Endothelial cell of umbilical vein (primary cell): ENCODE results near the gene MRGPRF. TPM values are rescaled to one million over a fixed set of nuclear protein-coding genes. Genes with fewer than 3 reads are reported as not detected.

Experiments used
- BruUV-seq: library from RNA; stranded (reverse); fragments of 400-500 nt; replicated peaks from 2 replicates; lab custom pipeline; 2021; lab: Mats Ljungman, UMichigan
- CTCF ChIA-PET: fragments of 300-600, 350-600 bp; sonication (Branson Sonifier 250); formaldehyde crosslinking; loops from one replicate; lab custom pipeline; 2021; ENCODE audit warnings: antibody characterized with exemption, inconsistent platforms; lab: Charles Lee
- POLR2A ChIA-PET: fragments of 300-600, 350-600 bp; sonication (Branson Sonifier 250); formaldehyde crosslinking; loops from one replicate; lab custom pipeline; 2021; ENCODE audit warnings: antibody characterized with exemption, inconsistent platforms; lab: Charles Lee
- DNase-seq: peaks from one replicate; pipeline ENCODE4 v3.0.0-alpha.2; 2011; ENCODE audit warnings: low read depth, low spot score
- FAIRE-seq: peaks from 2 replicates; lab custom pipeline; 2011; peaks lifted over from hg19 to GRCh38; lab: Jason Lieb, UNC
- H2AFZ ChIP-seq: 2 replicates; pipeline ENCODE4 v1.6.0; 2012; ENCODE audit warnings: low read depth, low read length, control low read depth, inconsistent platforms
- H3K27ac ChIP-seq: 2 replicates; pipeline ENCODE4 v1.5.1; 2011; ENCODE audit warnings: low read depth, mild to moderate bottlenecking, control low read depth, low read length, moderate library complexity; ENCODE audit not compliant: insufficient read depth
- H3K27me3 ChIP-seq, 2 experiments: 2 replicates each; pipeline versions ENCODE4 v1.6.0 to v1.6.1; 2011; ENCODE audit warnings: low read length in 2 of 2, mixed read lengths in 1 of 2; ENCODE audit not compliant: control insufficient read depth in 2 of 2, insufficient read depth in 2 of 2
- H3K36me3 ChIP-seq, 2 experiments: 2 replicates in 1 of 2; 3 replicates in 1 of 2; pipeline ENCODE4 v1.5.1; 2011; ENCODE audit warnings: low read length in 2 of 2, mild to moderate bottlenecking in 1 of 2, moderate library complexity in 1 of 2; ENCODE audit not compliant: control insufficient read depth in 2 of 2, insufficient read depth in 2 of 2; ENCODE audit errors: extremely low read depth in 1 of 2
- H3K4me1 ChIP-seq: 3 replicates; pipeline ENCODE4 v1.5.1; 2011; ENCODE audit warnings: mild to moderate bottlenecking, low read length; ENCODE audit not compliant: control insufficient read depth, insufficient read depth; ENCODE audit errors: extremely low read depth
- H3K4me2 ChIP-seq: 2 replicates; pipeline ENCODE4 v1.6.1; 2011; ENCODE audit warnings: low read length, control low read depth, mixed read lengths; ENCODE audit not compliant: insufficient read depth
- H3K4me3 ChIP-seq, 3 experiments: fragments of 200-600 bp in 1 of 3; sonication (generic), shearing (Covaris generic) in 1 of 3; replicated peaks in 1 of 3; 2 replicates each; pipeline ENCODE4 v1.5.1; 2011 to 2016; ENCODE audit warnings: control low read depth in 3 of 3, low read length in 3 of 3, mild to moderate bottlenecking in 2 of 3, inconsistent platforms in 1 of 3, low read depth in 1 of 3, moderate library complexity in 1 of 3; ENCODE audit not compliant: insufficient read depth in 1 of 3
- H3K79me2 ChIP-seq: 2 replicates; pipeline ENCODE4 v1.6.0; 2012; ENCODE audit warnings: low read length, inconsistent platforms; ENCODE audit not compliant: control insufficient read depth, insufficient read depth
- H3K9ac ChIP-seq: replicated peaks from 2 replicates; pipeline ENCODE3; 2011; ENCODE audit warnings: low read length, control low read depth; ENCODE audit not compliant: insufficient read depth; ENCODE audit errors: extremely low read depth
- H3K9me1 ChIP-seq: replicated peaks from 3 replicates; pipeline ENCODE4 v1.6.0; 2011; ENCODE audit warnings: mild to moderate bottlenecking, low read length; ENCODE audit not compliant: control insufficient read depth, insufficient read depth; ENCODE audit errors: extremely low read depth
- H3K9me3 ChIP-seq: replicated peaks from 2 replicates; pipeline ENCODE4 v1.5.1; 2012; ENCODE audit warnings: low read length, inconsistent platforms; ENCODE audit not compliant: control insufficient read depth, insufficient read depth
- H4K20me1 ChIP-seq: replicated peaks from 2 replicates; pipeline ENCODE3; 2011; ENCODE audit warnings: mild to moderate bottlenecking, low read length; ENCODE audit not compliant: control insufficient read depth, insufficient read depth; ENCODE audit errors: extremely low read depth
- EZH2 ChIP-seq: IDR thresholded peaks from 2 replicates; pipeline ENCODE4 v1.6.1; 2012; ENCODE audit warnings: borderline replicate concordance, low read depth, mild to moderate bottlenecking, moderate library complexity, low read length, inconsistent platforms; ENCODE audit not compliant: severe bottlenecking
- FOS ChIP-seq: IDR thresholded peaks from 2 replicates; pipeline ENCODE4 v1.6.1; 2011; ENCODE audit warnings: mild to moderate bottlenecking, low read length, moderate library complexity, borderline replicate concordance; ENCODE audit not compliant: insufficient read depth
- GATA2 ChIP-seq: IDR thresholded peaks from 2 replicates; pipeline ENCODE4 v1.7.0; 2011; ENCODE audit warnings: low read depth, mild to moderate bottlenecking, moderate library complexity, mixed read lengths, low read length; ENCODE audit not compliant: insufficient read length, insufficient read depth
- JUN ChIP-seq: IDR thresholded peaks from 2 replicates; pipeline ENCODE4 v1.6.1; 2011; ENCODE audit warnings: borderline replicate concordance, low read depth; ENCODE audit not compliant: insufficient read length, insufficient read depth
- MYC ChIP-seq: IDR thresholded peaks from one replicate; pipeline ENCODE4 v1.6.1; 2011; ENCODE audit warnings: mild to moderate bottlenecking, low read depth, low read length
- POLR2A ChIP-seq: IDR thresholded peaks from 2 replicates; pipeline ENCODE4 v1.6.1; 2012; ENCODE audit warnings: low read depth, mild to moderate bottlenecking, control low read depth, low read length
- POLR2AphosphoS5 ChIP-seq: IDR thresholded peaks from 2 replicates; pipeline ENCODE4 v1.6.1; 2012; ENCODE audit warnings: low read depth, mild to moderate bottlenecking, control low read depth, low read length, moderate library complexity; ENCODE audit not compliant: insufficient read depth
- dilution Hi-C: fragments of 300-500 bp; cut with MboI; formaldehyde crosslinking; loops from one replicate; pipeline ENCODE4 v1.15.0; 2019; ENCODE audit warnings: low sequenced_read_pairs; ENCODE audit not compliant: extremely low pct_ligation_motif_present
- intact Hi-C: fragments of 100-400 bp; cut with micrococcal nuclease; formaldehyde crosslinking; loops from one replicate; pipeline ENCODE4 v1.10.0; 2022
- polyA plus RNA-seq, 4 experiments: library from polyadenylated mRNA; depleted of rRNA in 3 of 4; stranded (reverse) in 3 of 4; unstranded in 1 of 4; fragments of >200 nt; gene quantifications; 2 replicates each; pipeline versions ENCODE4 v1.2.1 to v1.2.3, GENCODE V29; 2011 to 2012; ENCODE audit warnings: missing spikeins in 1 of 4
- total RNA-seq: library from RNA; stranded (reverse); gene quantifications from 2 replicates; pipeline ENCODE4 v1.2.3, GENCODE V29; 2021
- TF ChIP-seq, protein P1 (sequence below): IDR thresholded peaks from 2 replicates; pipeline ENCODE4 v1.6.1; 2011; ENCODE audit not compliant: insufficient read depth, insufficient read length
- TF ChIP-seq, protein P2 (sequence below), 2 donors: IDR thresholded peaks; 1 replicate in 1 of 2; 2 replicates in 1 of 2; pipeline ENCODE4 v1.5.1; 2011; ENCODE audit warnings: low read length in 2 of 2, mild to moderate bottlenecking in 2 of 2, moderate library complexity in 2 of 2, control low read depth in 1 of 2, inconsistent platforms in 1 of 2, low read depth in 1 of 2; ENCODE audit not compliant: insufficient read depth in 1 of 2; ENCODE audit errors: extremely low read depth in 1 of 2

MRGPRF gene
- total and polyA plus RNA-seq, 2 donors (not counting 3 experiments of a cell fraction or from before 2014, with no cell fraction given), result not detected

DNA sequence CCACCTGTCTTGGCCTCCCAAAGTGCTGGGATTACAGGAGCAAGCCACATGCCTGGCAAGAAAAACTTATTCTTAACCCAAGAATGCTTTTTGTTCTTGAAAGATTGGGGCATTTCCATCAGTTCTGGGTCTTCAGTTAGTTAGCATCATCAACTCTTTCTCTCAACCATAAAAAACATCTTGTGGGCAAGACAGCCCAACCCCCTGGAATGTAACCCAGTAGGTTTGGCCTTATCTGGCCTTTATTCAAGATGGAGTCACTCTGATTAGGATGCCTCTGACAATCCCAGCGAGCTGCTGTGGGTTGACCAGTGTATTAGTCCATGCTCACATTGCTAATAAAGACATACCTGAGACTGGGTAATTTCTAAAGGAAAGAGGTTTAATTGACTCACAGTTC, 26.5 kb upstream of the MRGPRF start:
- CTCF ChIA-PET, result no interaction called here
- DNase-seq (no peak), FAIRE-seq (no peak)

More for the DNA sequence above, 26.5 kb upstream of the MRGPRF start:
- dilution Hi-C loops (no loop called here), intact Hi-C loops (no loop called here)
- H4K20me1 ChIP-seq, result no peaks in the 10 kb centered on the region
- H3K27me3 ChIP-seq, result peaks cover 0 to 1% of the 10 kb centered on the region in 2 experiments
- no peak overlapping the region for H3K9ac ChIP-seq
- POLR2A ChIA-PET, result no interaction called here
- H3K9me3 ChIP-seq, result no peaks in the 10 kb centered on the region
- H3K9me1 ChIP-seq, result no peaks in the 10 kb centered on the region
- H3K4me3 ChIP-seq, result no peak overlapping the region
- no TSS peak for BruUV-seq
- no peaks in the 10 kb centered on the region for H3K79me2 ChIP-seq
- H3K4me1 ChIP-seq, result no peaks in the 10 kb centered on the region
- H3K4me2 ChIP-seq, result no peak overlapping the region
- no peak overlapping the region for H3K27ac ChIP-seq
- TF ChIP-seq, protein P1, sequence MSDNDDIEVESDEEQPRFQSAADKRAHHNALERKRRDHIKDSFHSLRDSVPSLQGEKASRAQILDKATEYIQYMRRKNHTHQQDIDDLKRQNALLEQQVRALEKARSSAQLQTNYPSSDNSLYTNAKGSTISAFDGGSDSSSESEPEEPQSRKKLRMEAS, result no peak
- TF ChIP-seq JUN, result no peak
- TF ChIP-seq, protein P2, sequence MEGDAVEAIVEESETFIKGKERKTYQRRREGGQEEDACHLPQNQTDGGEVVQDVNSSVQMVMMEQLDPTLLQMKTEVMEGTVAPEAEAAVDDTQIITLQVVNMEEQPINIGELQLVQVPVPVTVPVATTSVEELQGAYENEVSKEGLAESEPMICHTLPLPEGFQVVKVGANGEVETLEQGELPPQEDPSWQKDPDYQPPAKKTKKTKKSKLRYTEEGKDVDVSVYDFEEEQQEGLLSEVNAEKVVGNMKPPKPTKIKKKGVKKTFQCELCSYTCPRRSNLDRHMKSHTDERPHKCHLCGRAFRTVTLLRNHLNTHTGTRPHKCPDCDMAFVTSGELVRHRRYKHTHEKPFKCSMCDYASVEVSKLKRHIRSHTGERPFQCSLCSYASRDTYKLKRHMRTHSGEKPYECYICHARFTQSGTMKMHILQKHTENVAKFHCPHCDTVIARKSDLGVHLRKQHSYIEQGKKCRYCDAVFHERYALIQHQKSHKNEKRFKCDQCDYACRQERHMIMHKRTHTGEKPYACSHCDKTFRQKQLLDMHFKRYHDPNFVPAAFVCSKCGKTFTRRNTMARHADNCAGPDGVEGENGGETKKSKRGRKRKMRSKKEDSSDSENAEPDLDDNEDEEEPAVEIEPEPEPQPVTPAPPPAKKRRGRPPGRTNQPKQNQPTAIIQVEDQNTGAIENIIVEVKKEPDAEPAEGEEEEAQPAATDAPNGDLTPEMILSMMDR (IDR thresholded peaks at IDR 0.05; ENCODE audit: extremely low read depth in 1 of 2, insufficient read depth in 1 of 2, low read depth in 1 of 2, low read length in 2 of 2), result no peak
- TF ChIP-seq POLR2A, result no peak
- TF ChIP-seq FOS, result no peak
- no peak for TF ChIP-seq GATA2
- TF ChIP-seq POLR2AphosphoS5, result no peak
- no peak for TF ChIP-seq MYC
- no peak for TF ChIP-seq EZH2
- H3K36me3 ChIP-seq, result no peaks in the 10 kb centered on the region
- no peak overlapping the region for H2AFZ ChIP-seq
